GM12874 (cell line): ENCODE measurements around the gene LIMA1.

ENCODE experiments used
- CTCF ChIP-seq: IDR thresholded peaks from 2 replicates; pipeline ENCODE4 v1.5.1; 2011; ENCODE audit warnings: low read depth, mild to moderate bottlenecking, control low read depth, low read length, moderate library complexity; ENCODE audit not compliant: insufficient read depth

The LIMA1 gene

GRCh38 chr12:50203691-50204090, 79.6 kb downstream of the LIMA1 start:
- TF ChIP-seq CTCF = no peak

GRCh38 chr12:50201987-50202521, 81.3 kb downstream of the LIMA1 start:
- no peak for TF ChIP-seq CTCF

GRCh38 chr12:50200552-50201273, 82.6 kb downstream of the LIMA1 start:
- no peak for TF ChIP-seq CTCF

- TF ChIP-seq CTCF = no peak
Measured at GRCh38 chr12:50198829-50199228, 84.5 kb downstream of the LIMA1 start.

- TF ChIP-seq CTCF = no peak
Measured at GRCh38 chr12:50197297-50197727, 86.0 kb downstream of the LIMA1 start.

- TF ChIP-seq CTCF = no peak
Measured at GRCh38 chr12:50196537-50196936, 86.8 kb downstream of the LIMA1 start.

GRCh38 chr12:50195832-50196231, 87.5 kb downstream of the LIMA1 start:
- no peak for TF ChIP-seq CTCF
